ENCODE data around the gene MXRA8.

- TF ChIP-seq, protein P1, sequence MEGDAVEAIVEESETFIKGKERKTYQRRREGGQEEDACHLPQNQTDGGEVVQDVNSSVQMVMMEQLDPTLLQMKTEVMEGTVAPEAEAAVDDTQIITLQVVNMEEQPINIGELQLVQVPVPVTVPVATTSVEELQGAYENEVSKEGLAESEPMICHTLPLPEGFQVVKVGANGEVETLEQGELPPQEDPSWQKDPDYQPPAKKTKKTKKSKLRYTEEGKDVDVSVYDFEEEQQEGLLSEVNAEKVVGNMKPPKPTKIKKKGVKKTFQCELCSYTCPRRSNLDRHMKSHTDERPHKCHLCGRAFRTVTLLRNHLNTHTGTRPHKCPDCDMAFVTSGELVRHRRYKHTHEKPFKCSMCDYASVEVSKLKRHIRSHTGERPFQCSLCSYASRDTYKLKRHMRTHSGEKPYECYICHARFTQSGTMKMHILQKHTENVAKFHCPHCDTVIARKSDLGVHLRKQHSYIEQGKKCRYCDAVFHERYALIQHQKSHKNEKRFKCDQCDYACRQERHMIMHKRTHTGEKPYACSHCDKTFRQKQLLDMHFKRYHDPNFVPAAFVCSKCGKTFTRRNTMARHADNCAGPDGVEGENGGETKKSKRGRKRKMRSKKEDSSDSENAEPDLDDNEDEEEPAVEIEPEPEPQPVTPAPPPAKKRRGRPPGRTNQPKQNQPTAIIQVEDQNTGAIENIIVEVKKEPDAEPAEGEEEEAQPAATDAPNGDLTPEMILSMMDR (IDR thresholded peaks at IDR 0.05; ENCODE audit: borderline replicate concordance, extremely low read depth, low read length, poor library complexity, severe bottlenecking), result no peak
- TF ChIP-seq EZH2 (IDR thresholded peaks at IDR 0.05; ENCODE audit: borderline replicate concordance, low read depth, low read length, severe bottlenecking), result no peak
Observed at GRCh38 chr1:1311107-1312104, 46.9 kb downstream of the MXRA8 start.

Data from DND-41 (cell line).